Measurements from ENCODE around the gene AXIN1.

AXIN1 gene

DNA sequence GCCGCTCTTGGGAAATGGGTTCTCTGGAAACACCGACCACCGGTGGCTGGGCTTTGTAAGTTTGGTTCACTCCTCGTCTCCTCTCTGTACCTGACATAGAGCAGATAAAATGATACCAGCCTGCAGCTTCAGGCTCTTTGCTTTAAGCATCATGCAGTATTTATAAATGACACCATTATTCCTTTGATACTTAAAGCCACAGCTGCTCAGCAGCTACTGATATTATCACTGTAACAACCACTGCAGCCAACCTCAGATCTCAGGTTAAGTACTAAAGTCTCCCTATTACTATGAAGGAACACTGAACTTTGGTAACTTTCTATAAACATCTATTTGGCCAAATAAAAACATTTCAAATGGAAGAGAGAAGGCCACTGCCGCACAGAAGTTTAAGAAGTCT lies 34.9 kb downstream of the AXIN1 start:
- no peak for TF ChIP-seq SIN3A (IDR thresholded peaks at IDR 0.05; ENCODE audit: borderline replicate concordance, insufficient read depth, low read length)
- no peak for TF ChIP-seq TAF1 (IDR thresholded peaks at IDR 0.05; ENCODE audit: borderline replicate concordance, insufficient read depth, low read length)
- TF ChIP-seq, protein P1, sequence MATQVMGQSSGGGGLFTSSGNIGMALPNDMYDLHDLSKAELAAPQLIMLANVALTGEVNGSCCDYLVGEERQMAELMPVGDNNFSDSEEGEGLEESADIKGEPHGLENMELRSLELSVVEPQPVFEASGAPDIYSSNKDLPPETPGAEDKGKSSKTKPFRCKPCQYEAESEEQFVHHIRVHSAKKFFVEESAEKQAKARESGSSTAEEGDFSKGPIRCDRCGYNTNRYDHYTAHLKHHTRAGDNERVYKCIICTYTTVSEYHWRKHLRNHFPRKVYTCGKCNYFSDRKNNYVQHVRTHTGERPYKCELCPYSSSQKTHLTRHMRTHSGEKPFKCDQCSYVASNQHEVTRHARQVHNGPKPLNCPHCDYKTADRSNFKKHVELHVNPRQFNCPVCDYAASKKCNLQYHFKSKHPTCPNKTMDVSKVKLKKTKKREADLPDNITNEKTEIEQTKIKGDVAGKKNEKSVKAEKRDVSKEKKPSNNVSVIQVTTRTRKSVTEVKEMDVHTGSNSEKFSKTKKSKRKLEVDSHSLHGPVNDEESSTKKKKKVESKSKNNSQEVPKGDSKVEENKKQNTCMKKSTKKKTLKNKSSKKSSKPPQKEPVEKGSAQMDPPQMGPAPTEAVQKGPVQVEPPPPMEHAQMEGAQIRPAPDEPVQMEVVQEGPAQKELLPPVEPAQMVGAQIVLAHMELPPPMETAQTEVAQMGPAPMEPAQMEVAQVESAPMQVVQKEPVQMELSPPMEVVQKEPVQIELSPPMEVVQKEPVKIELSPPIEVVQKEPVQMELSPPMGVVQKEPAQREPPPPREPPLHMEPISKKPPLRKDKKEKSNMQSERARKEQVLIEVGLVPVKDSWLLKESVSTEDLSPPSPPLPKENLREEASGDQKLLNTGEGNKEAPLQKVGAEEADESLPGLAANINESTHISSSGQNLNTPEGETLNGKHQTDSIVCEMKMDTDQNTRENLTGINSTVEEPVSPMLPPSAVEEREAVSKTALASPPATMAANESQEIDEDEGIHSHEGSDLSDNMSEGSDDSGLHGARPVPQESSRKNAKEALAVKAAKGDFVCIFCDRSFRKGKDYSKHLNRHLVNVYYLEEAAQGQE (IDR thresholded peaks at IDR 0.05; ENCODE audit: insufficient read depth in 1 of 2, low read depth in 2 of 2, low read length in 2 of 2), result no peak
- TF ChIP-seq POLR2AphosphoS5 (IDR thresholded peaks at IDR 0.05; ENCODE audit: low read depth, low read length), result no peak
- no peak for TF ChIP-seq FOXP2 (optimal IDR thresholded peaks at IDR 0.05; ENCODE audit: borderline replicate concordance, extremely low read depth, extremely low read length, insufficient read depth)

DNA sequence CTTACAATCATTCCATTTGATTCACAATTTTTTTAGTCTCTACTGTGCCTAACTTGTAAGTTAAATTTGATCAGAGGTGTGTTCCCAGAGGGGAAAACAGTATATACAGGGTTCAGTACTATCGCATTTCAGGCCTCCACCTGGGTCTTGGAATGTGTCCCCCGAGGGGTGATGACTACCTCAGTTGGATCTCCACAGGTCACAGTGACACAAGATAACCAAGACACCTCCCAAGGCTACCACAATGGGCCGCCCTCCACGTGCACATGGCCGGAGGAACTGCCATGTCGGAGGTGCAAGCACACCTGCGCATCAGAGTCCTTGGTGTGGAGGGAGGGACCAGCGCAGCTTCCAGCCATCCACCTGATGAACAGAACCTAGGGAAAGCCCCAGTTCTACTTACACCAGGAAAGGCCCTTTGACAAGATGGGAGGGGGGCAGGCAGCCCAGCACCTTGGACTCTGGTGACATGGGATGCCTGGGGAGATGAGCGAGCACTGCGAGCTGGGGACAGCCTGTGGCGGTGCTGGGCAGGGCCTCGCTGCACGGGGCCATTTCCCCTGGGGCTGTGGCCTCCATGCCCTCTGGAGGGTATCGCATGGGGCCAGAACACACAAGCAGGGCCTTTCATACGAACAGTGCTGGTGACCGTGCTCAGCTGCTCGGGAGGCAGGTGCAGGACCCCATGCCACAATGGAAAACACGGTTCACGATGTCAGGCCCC lies 35.6 kb downstream of the AXIN1 start:
- TF ChIP-seq, protein P1 (IDR thresholded peaks at IDR 0.05; ENCODE audit: insufficient read depth in 1 of 2, low read depth in 2 of 2, low read length in 2 of 2), result no peak
- TF ChIP-seq POLR2AphosphoS5 (IDR thresholded peaks at IDR 0.05; ENCODE audit: low read depth, low read length) (no peak), TAF1 (IDR thresholded peaks at IDR 0.05; ENCODE audit: borderline replicate concordance, insufficient read depth, low read length) (no peak), FOXP2 (optimal IDR thresholded peaks at IDR 0.05; ENCODE audit: borderline replicate concordance, extremely low read depth, extremely low read length, insufficient read depth) (no peak), SIN3A (IDR thresholded peaks at IDR 0.05; ENCODE audit: borderline replicate concordance, insufficient read depth, low read length) (no peak)

DNA sequence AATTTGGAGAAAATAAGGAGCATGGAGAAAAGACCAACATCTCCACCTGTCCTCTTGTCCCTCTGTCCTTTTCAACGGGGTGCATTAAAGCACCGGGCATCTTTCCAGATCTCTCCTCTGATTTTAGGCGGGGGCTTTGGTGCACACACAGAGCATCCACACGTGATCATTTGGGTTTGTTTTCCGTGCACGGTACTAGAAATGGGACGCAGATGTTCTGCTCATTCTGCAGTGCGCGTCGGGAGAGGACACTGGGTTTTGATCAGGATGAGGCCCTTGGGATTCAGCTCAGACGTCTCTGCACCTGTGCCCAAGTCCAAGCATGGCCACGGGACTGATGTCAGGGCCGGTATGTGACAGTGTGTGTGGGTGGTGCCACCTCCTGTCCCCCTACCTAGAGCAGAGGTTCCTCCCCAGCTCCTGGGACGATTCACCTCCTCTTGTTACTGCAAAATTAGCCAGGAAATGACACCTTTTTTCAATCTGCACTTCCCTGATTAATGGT lies 37.7 kb downstream of the AXIN1 start:
- TF ChIP-seq TAF1 (IDR thresholded peaks at IDR 0.05; ENCODE audit: borderline replicate concordance, insufficient read depth, low read length) (no peak), SIN3A (IDR thresholded peaks at IDR 0.05; ENCODE audit: borderline replicate concordance, insufficient read depth, low read length) (no peak), FOXP2 (optimal IDR thresholded peaks at IDR 0.05; ENCODE audit: borderline replicate concordance, extremely low read depth, extremely low read length, insufficient read depth) (no peak), POLR2AphosphoS5 (IDR thresholded peaks at IDR 0.05; ENCODE audit: low read depth, low read length) (no peak)
- TF ChIP-seq, protein P1 (IDR thresholded peaks at IDR 0.05; ENCODE audit: insufficient read depth in 1 of 2, low read depth in 2 of 2, low read length in 2 of 2), result no peak

DNA sequence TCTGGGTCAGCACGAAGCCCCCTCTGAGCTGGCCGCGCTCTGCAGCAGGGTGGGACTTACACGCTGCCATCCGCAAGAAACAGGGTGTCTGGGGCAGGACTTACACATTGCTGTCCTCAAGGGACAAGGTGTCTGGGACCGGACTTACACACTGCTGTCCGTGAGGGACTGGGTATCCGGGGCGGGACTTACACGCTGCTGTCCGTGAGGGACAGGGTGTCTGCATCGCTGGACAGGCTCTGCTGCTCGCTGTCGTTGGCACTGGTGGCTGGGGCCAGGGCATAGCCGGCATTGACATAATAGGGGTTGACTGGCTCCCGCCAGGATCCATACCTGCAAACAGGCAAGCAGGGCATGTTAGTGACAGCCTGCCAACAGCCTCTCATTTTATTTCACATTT lies 38.2 kb downstream of the AXIN1 start:
- no peak for TF ChIP-seq FOXP2 (optimal IDR thresholded peaks at IDR 0.05; ENCODE audit: borderline replicate concordance, extremely low read depth, extremely low read length, insufficient read depth)

DNA sequence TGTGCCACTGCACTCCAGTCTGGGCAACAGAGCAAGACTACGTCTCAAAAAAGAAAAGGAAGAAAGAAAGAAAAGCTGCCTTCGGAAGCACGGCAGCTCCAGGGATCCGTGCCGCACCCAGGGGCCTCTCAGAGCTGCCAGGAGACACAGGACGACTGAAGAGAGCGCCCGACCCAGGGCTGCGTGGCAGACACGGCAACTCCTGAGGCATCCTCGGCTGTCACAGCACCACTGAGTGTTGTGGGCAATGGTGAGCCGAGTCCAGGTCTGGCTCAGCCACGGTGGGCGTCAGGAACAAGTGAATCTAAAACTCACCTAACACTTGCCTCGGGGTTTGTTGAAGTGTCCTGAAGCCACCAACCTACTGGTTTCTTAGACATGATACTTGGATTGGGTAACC lies 40.8 kb downstream of the AXIN1 start:
- TF ChIP-seq SIN3A (IDR thresholded peaks at IDR 0.05; ENCODE audit: borderline replicate concordance, insufficient read depth, low read length), result no peak
- TF ChIP-seq TAF1 (IDR thresholded peaks at IDR 0.05; ENCODE audit: borderline replicate concordance, insufficient read depth, low read length), result no peak
- TF ChIP-seq, protein P1 (IDR thresholded peaks at IDR 0.05; ENCODE audit: insufficient read depth in 1 of 2, low read depth in 2 of 2, low read length in 2 of 2), result no peak
- no peak for TF ChIP-seq POLR2AphosphoS5 (IDR thresholded peaks at IDR 0.05; ENCODE audit: low read depth, low read length)
- no peak for TF ChIP-seq FOXP2 (optimal IDR thresholded peaks at IDR 0.05; ENCODE audit: borderline replicate concordance, extremely low read depth, extremely low read length, insufficient read depth)

All from PFSK-1 (cell line).